COLO668 (cell line): Measurements from ENCODE around the gene KDM5C.
A peak's percentile ranks its signal among the peaks of the same experiment; 100 is the strongest.

Experiments
- DNase-seq: peaks from one replicate; lab custom pipeline; 2025; ENCODE audit not compliant: unreplicated experiment; lab: John Stamatoyannopoulos, UW

The KDM5C gene

GRCh38 chrX:53224860-53225797 is at the start of gene KDM5C:
KDM5C (minus strand) TSS chrX:53225207; CDS start chrX:53224889, 318 bp downstream.
- peak; percentile 90 for DNase-seq

GRCh38 chrX:53272808-53273337 is 47.9 kb upstream of the KDM5C start:
- DNase-seq, result no peak

GRCh38 chrX:53269536-53270107 is 44.6 kb upstream of the KDM5C start:
- DNase-seq, result no peak

GRCh38 chrX:53268173-53268572 is 43.2 kb upstream of the KDM5C start:
- DNase-seq, result no peak

- no peak for DNase-seq
These were observed 41.9 kb upstream of the KDM5C start for GRCh38 chrX:53266914-53267313.

- DNase-seq, result no peak
These were observed 41.0 kb upstream of the KDM5C start for GRCh38 chrX:53265771-53266574.

GRCh38 chrX:53263597-53264094 is 38.6 kb upstream of the KDM5C start:
- no peak for DNase-seq

- peak; percentile 2 for DNase-seq
These were observed 37.9 kb upstream of the KDM5C start for GRCh38 chrX:53262918-53263394.

GRCh38 chrX:53262189-53262917 is 37.3 kb upstream of the KDM5C start:
- no peak for DNase-seq

- DNase-seq, result no peak
These were observed 36.5 kb upstream of the KDM5C start for GRCh38 chrX:53261355-53261972.

- DNase-seq, result no peak
These were observed 35.8 kb upstream of the KDM5C start for GRCh38 chrX:53260836-53261235.

- no peak for DNase-seq
These were observed 32.8 kb upstream of the KDM5C start for GRCh38 chrX:53257670-53258423.

GRCh38 chrX:53257166-53257565 is 32.2 kb upstream of the KDM5C start:
- DNase-seq, result no peak

- DNase-seq, result no peak
These were observed 31.5 kb upstream of the KDM5C start for GRCh38 chrX:53256446-53257041.

- no peak for DNase-seq
These were observed 30.8 kb upstream of the KDM5C start for GRCh38 chrX:53255738-53256191.

GRCh38 chrX:53254570-53255461 is 29.8 kb upstream of the KDM5C start:
- DNase-seq, result no peak

GRCh38 chrX:53253293-53254020 is 28.4 kb upstream of the KDM5C start:
- DNase-seq, result no peak
